ENCODE data around the gene HOXA4.
A peak's percentile ranks its signal among the peaks of the same experiment; 100 is the strongest.

Gene HOXA4

DNA sequence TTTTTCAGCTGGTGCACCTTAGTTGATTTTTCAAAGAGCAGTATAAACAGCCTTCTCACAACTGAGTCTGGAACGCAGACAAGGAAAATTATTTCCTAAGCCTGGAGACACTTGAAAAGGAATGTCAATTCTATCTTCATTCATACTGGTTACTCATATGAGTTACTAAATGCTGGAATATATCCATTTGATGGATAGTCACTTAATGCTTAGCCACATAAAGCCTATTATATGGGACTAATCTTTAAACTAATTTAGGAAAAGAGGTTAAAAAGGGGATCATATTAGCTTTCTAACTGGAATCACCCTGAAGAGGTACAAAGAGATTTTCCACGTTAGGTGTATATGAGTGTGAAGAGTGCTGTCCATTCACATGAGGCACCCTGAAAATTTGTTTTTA, 1.7 kb upstream of the HOXA4 start:
- DNase-seq, result no peak

DNA sequence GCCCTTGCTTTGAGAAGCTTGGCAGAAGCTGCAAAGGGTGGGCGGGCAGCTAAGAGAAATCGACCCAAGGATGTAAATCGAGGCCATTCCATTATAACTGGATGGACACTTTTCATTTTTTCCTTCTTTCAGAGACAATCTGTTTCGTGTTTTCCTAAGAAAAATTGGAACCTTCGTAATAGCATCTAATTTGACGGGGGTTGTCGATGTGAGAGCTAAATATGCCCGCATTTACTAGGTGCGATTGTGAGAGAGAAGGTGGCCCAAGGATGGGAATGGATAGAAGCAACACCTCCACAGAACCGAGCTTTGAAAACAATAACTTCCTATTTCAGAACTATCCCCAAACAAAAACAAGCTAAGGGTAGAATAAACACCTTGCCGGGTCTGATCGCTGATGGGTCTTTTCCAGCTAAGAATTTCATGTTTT, 848 bp upstream of the HOXA4 start:
- DNase-seq, result no peak

GRCh38 chr7:27129729-27130539, 623 bp downstream of the HOXA4 start:
- no peak for DNase-seq

DNA sequence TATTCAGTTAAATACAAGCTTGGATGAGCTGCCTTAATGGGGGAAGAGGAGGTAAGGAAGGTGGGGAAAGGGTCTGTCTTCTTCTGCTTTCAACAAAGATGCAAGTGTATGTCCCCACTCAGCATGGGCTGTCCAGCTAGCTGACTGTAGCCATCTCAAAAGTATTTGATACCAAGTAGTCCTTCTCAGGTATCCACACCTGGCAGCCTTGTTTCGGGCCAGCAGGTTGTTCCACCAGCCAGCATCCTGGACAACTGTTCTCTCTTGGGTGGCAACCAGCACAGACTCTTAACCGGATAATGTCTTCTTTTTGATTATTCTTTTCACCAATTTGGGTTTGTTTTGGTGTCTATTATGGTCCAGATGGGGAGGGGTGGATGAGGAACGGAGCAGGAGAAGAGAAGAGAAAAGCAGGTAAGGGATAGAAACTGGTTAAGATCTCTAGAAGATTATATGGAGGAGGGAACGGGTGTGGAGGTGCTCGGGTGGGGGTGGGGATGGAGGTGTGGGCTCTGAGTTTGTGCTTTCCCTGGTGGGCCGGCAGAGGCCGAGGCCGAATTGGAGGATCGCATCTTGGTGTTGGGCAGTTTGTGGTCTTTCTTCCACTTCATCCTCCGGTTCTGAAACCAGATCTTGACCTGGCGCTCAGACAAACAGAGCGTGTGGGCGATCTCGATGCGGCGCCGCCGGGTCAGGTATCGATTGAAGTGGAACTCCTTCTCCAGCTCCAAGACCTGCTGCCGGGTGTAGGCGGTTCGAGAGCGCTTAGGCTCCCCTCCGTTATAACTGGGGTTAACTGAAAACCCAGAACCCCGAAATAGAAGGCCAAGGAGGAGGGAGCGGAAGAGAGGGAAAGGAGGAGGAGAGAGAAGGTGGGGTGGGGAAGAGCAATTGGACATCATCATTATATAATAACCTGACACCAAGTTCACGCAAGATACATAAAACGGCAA, 1.5 kb downstream of the HOXA4 start:
- no peak for DNase-seq

- DNase-seq, result no peak
These were observed 2.5 kb downstream of the HOXA4 start for GRCh38 chr7:27128034-27128433.

- DNase-seq, result no peak
These were observed 3.8 kb downstream of the HOXA4 start for GRCh38 chr7:27126596-27127327.

- DNase-seq, result no peak
These were observed 4.6 kb downstream of the HOXA4 start for GRCh38 chr7:27125986-27126394.

DNA sequence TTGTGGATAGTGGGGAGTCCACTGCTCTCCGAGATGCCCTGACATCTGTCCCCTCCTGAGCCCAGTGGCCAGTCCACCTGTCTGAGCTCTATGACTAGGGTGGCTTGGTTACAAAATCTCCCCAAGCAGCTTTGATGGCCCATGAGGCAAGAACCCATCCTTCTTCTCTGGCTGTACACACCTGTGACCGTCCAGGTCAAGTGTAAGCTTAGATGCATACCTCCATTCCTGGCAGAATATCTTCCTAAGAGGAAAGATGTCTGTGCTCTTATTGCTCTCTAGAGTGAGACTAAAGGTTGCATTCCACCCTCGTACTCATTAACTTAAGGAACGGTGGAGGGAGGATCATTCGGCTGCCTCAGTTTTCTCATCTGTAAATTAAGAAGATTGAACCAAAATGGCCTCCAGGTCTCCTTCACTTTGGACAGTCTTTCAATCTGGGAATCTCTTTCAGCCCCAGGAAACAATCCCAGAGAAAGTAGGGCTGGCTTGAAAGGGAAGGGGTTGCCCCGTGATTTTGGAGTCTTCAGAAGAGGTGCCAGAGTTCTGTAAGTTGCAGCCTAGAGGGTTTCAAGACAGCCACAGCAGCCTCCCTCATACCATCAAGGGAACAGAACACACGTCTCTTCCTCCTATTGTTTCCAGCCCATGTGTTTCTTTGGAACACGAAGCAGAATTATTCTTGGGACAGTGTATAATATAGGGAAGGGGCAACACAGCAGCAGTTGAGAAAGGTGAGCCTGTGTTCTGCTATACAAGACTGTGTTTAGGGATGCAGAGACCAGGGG, 5.5 kb downstream of the HOXA4 start:
- no peak for DNase-seq

- DNase-seq, result peak; percentile 29
These were observed 6.3 kb downstream of the HOXA4 start for GRCh38 chr7:27124096-27124901.

DNA sequence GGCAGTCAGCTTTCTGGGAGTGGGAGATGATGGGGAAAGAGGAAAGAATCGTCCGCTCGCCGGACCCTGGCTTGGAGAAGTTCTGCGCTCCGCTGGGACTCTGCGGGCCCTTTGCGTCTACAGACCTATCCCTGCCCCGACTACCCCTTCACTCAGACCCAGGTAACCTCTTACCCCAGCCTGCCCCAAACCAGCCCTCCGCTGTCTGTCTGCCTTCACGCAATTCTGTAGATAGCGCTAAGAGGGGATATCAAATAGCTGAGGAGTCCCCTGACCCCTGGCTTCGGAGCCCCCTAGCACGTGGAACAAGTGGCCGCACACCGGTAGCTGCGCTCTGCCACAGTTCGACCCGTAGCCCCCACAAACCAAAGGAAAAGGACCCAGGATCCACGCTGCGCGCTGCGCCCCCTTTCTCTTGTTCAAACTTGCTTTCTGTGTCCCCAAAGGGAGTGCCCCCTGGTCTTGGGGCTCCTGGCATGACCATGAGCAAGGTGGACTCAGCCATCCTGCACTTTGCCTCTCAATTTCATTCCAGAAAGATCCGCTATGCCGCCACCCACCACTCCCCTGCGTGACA, 7.0 kb downstream of the HOXA4 start:
- no peak for DNase-seq

DNA sequence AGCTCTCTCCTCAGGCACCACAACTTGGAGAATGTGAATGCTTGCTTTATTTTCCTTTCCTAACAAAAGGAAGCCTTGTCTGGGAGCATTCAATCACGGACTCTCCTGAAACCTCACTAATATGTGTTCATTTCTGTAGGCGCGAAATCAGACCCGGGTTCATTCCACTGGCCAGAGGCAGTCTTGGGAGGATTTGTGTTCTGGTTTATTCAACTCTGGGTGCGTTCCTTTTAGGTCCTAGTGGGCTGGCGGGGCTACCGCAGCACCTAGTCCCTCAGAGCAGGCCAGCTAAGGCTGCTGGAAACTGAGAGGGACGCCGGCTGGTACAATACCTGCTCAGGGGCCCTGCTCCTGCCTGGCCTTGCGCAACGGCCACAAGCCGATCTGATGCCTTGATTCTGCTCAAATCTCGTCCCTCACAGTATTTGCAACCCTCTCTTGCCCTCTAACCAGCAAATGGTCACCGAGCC, 7.5 kb downstream of the HOXA4 start:
- DNase-seq, result no peak

DNA sequence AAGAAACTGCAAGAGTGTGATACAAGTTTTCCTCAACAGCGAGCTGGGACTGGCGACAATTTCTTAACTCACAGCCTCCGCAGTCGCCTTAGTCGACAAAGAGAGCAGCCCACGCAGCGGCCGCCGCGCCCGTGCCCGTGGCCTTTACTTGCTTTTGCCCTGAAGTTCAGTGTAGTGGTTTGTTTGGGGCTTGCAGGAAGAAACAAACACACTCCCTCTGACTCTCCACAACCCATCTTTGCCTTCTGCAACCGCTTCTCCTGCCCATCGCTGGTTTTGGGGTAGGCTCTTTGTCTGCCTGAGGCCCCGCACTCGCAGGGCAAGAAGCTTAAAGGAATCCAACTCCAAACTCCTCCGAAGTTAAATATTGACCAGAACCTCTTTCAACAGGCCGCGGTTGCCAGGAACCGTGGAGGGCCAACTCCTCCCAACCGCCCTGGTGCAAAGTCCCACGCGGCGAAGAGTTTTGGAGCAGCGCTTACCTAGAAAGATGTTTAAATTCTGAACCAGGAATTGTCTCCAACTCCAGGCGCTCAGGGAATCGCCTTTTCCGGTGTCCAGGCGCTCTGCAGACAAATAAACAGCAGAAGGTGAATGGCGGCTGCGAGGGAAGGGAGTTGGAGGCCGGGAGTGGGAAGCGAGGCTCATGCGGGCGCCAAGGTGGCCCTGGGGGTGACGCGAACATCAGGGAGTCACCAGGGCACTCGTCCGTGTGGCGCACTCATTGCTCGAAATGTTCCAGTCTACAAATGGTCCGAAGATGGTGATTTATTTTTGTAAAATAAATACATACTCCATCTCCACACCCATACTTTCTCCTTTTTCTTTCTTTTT, 8.3 kb downstream of the HOXA4 start:
- DNase-seq, result no peak

GRCh38 chr7:27121684-27122076, 8.9 kb downstream of the HOXA4 start:
- DNase-seq, result no peak

GRCh38 chr7:27119412-27119911, 11.1 kb downstream of the HOXA4 start:
- DNase-seq, result no peak

GRCh38 chr7:27118580-27118979, 12.0 kb downstream of the HOXA4 start:
- DNase-seq, result no peak

DNA sequence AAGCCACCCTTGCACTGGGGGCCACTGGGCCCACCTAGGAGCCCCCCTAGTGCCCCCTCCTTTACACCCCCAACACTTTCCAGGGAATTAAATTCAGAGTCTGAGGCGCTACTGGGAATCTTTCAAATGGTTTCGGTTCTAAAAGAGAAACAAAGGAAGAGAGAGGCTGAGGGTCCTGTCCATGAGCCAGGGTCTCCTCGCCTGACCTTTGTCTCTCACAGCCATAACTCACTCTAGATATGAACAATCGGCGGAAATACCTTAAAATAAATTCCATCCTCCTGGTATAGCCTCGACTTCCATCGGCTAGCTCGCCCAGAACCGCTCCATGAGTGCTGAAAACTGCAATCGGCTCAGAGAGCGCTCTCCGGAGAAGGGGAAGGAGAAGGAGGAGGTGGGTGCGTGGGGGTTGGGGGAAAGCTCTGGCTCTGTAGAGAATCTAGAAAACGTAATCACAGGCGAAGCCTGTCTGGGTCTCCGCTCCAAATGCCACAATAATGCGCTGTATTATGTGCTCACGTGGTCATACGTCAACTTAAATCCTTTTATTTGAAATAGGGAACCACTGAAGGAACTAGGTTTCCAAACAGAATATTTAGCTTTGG, 12.6 kb downstream of the HOXA4 start:
- no peak for DNase-seq

DNA sequence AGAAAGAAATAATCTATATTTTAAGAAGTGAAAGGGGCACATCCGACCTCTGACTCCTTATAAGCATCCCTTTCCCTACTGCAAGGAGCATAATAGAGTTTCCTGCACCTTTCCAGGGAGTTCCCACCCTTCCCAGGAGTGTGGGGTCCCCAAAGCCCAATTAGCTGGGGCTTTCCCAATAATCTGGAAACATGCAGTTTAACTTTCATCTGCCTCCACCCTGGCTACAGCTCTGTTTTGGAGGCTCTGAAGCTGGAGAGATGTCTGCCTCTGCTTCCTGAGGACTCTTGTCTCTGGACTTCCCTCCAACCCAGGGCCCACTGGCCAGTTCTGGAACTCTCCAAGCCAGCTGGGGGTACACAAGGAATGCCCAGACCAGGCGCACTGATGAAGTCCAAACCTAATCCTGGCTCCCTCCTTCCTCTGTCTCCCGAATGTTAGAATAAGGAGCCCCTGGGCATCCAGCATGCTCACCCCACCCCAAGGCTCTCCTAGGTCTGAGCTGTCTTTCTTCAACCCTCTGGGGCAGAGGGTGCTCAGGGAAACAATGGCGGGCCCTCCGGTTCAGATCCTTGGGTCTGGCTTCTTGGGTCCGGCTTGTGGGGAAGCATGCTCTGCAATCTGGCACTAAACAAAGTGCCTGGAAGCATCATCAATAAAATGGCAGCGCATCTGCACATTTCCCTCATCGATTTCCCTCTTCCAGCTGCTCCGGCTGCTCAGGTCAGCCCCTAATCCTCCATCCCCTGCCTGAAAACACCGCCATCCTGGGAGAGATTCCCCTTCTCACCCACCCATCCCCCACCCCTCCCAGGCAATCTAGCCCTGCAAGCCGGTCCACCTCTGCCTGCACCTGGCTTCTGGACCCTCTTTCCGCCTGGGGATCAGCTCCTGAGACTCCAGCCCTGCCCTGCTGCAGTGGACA, 13.3 kb downstream of the HOXA4 start:
- DNase-seq, result no peak
